H1 (cell line): ENCODE data around the gene COBLL1.

ENCODE experiments used
- ATF2 ChIP-seq: IDR thresholded peaks from 2 replicates; pipeline ENCODE4 v1.6.1; 2012; ENCODE audit warnings: low read length, inconsistent platforms
- CTCF ChIP-seq, 3 experiments: IDR thresholded peaks; 1 replicate in 2 of 3; 2 replicates in 1 of 3; pipeline versions ENCODE4 v1.5.1 to v1.6.1; 2011; ENCODE audit warnings: low read length in 3 of 3, mild to moderate bottlenecking in 3 of 3, inconsistent platforms in 2 of 3, low read depth in 1 of 3, moderate library complexity in 1 of 3; ENCODE audit not compliant: insufficient read depth in 1 of 3; ENCODE audit errors: control extremely low read depth in 1 of 3
- EGR1 ChIP-seq: IDR thresholded peaks from 2 replicates; pipeline ENCODE4 v1.6.1; 2011; ENCODE audit warnings: low read depth, low read length, borderline replicate concordance
- EP300 ChIP-seq, 2 experiments: IDR thresholded peaks; 1 replicate in 1 of 2; 2 replicates in 1 of 2; pipeline ENCODE4 v1.6.1; 2011 to 2012; ENCODE audit warnings: low read depth in 2 of 2, low read length in 2 of 2, mild to moderate bottlenecking in 2 of 2, borderline replicate concordance in 1 of 2, inconsistent platforms in 1 of 2, moderate library complexity in 1 of 2
- EZH2 ChIP-seq: fragments of 200-600 bp; sonication (generic); IDR thresholded peaks from 2 replicates; pipeline ENCODE4 v1.7.1; 2012; ENCODE audit warnings: low read depth, mild to moderate bottlenecking, moderate library complexity, low read length, inconsistent platforms; ENCODE audit not compliant: severe bottlenecking
- PHF8 ChIP-seq: fragments of 200-600 bp; sonication (generic); conservative IDR thresholded peaks from 2 replicates; pipeline ENCODE4 v1.7.1; 2012; ENCODE audit warnings: low read depth, mild to moderate bottlenecking, inconsistent platforms, low read length, moderate library complexity
- POLR2A ChIP-seq, 2 experiments: IDR thresholded peaks; 1 replicate in 1 of 2; 2 replicates in 1 of 2; pipeline ENCODE4 v1.6.1; 2011; ENCODE audit warnings: low read depth in 2 of 2, low read length in 2 of 2, mild to moderate bottlenecking in 2 of 2; ENCODE audit errors: control extremely low read depth in 1 of 2
- POLR2AphosphoS5 ChIP-seq: IDR thresholded peaks from 2 replicates; pipeline ENCODE4 v1.6.1; 2011; ENCODE audit warnings: low read depth, low read length
- RXRA ChIP-seq: IDR thresholded peaks from 2 replicates; pipeline ENCODE4 v1.6.1; 2011; ENCODE audit warnings: low read depth, mild to moderate bottlenecking, low read length, moderate library complexity; ENCODE audit not compliant: insufficient read depth
- SP1 ChIP-seq: IDR thresholded peaks from 2 replicates; pipeline ENCODE4 v1.6.1; 2011; ENCODE audit warnings: low read depth, low read length
- SUZ12 ChIP-seq: fragments of 200-600 bp; sonication (generic); IDR thresholded peaks from 2 replicates; pipeline ENCODE4 v1.6.1; 2012; ENCODE audit warnings: mild to moderate bottlenecking, inconsistent platforms, low read length, moderate library complexity, mixed read lengths
- YY1 ChIP-seq: IDR thresholded peaks from 2 replicates; pipeline ENCODE4 v1.6.1; 2011; ENCODE audit warnings: low read depth, mild to moderate bottlenecking, low read length

GRCh38 chr2:164675027-164675426 lies 166.6 kb downstream of the COBLL1 start:
- TF ChIP-seq CTCF (IDR thresholded peaks at IDR 0.05; ENCODE audit: control extremely low read depth in 1 of 3, insufficient read depth in 1 of 3, low read depth in 1 of 3, low read length in 3 of 3) (no peak), EGR1 (no peak), YY1 (no peak), POLR2A (IDR thresholded peaks at IDR 0.05; ENCODE audit: control extremely low read depth in 1 of 2, low read depth in 2 of 2, low read length in 2 of 2) (no peak), SP1 (no peak), EZH2 (no peak), EP300 (IDR thresholded peaks at IDR 0.05; ENCODE audit: borderline replicate concordance in 1 of 2, low read depth in 2 of 2, low read length in 2 of 2) (no peak), ATF2 (no peak), SUZ12 (no peak), RXRA (no peak), PHF8 (no peak), POLR2AphosphoS5 (no peak)
